ENCODE results near the gene OR2AK2. TPM values are rescaled to one million over a fixed set of nuclear protein-coding genes. Genes with fewer than 3 reads are reported as not detected.

OR2AK2 gene
- not detected in 2 replicates for total RNA-seq

GRCh38 chr1:247964933-247965332 is at the start of gene OR2AK2:
Gene OR2AK2, plus strand, starts transcription at chr1:247965233. Its CDS starts 144 bp downstream, at chr1:247965377.

DNA sequence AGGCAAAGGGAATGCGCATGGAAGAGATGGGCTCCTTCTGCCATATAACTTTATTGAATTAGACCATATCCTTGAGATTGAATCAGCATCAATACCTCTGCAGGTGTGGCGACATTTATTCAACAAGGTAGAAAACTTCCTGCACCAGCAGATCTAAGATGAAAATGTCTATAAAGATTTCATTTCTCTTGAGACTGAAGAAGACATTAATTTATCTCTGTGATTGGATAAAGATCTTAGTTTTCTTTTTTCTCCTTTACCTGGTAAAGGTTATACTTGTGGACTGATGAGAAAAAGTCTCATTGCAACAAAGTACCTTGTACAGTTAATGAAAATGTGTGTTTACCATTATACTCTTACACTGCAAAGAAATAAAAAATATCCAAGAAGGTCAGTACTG is 45.1 kb upstream of the OR2AK2 start, which contains the start of gene OR2T8:
Gene OR2T8, plus strand, starts transcription at position 301 of the 400 bp plus-strand sequence. CDS start 766 bp downstream, outside the sequence.

DNA sequence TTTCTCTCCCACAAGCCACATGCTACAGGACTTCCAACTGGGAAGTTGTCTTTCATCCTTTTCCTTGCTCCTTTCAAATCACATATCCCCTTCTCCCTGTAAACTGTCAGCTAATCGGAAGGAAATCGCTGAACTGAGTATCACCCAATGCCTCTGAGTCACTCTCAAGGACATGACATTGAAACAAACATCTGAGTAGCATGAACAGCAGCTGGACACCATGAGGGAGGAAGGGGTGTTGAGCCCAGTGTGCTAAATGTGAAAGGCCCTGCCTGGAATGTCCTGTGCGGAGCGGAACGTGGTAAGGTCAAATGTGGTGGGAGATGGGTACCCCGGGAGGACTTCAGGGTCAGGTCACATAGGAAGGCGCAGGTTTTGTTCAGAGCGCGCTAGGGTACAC is 40.2 kb upstream of the OR2AK2 start, which contains the start of gene OR2AJ1:
Gene OR2AJ1, plus strand, starts transcription at position 22 of the 400 bp plus-strand sequence. CDS start 8,880 bp downstream, outside the sequence.

DNA sequence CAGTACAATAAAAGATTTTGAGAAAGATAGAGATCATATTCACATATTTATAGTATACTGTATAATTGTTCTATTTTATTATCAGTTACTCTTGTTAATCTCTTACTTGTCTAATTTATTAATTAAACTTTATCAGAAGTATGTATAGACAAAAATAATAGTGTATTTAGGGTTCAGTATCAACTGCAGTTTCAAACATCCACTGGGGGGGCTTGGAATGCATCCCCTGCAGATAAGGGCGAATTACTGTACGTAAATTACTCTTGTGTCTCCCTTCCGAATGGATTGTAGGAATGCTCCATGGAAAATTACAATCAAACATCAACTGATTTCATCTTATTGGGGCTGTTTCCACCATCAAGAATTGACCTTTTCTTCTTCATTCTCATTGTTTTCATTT is 16.5 kb upstream of the OR2AK2 start, which contains the start of gene OR2L8:
Gene OR2L8, plus strand, starts transcription at position 301 of the 400 bp plus-strand sequence. Its CDS starts 0 bp downstream, at position 301.

GRCh38 chr1:248013229-248013710 is 48.2 kb downstream of the OR2AK2 start, which contains the start of gene OR2L5:
Gene OR2L5, plus strand, starts transcription at chr1:248013660. Its CDS starts 8,288 bp downstream, at chr1:248021948.

Other genes with a start within 250 kb of the OR2AK2 start
- not detected in 2 replicates for gene OR6F1, start 248.6 kb upstream of the OR2AK2 start, total RNA-seq
- not detected in 2 replicates for gene OR14K1, start 226.6 kb upstream of the OR2AK2 start, total RNA-seq
- gene OR14A2, start 217.1 kb upstream of the OR2AK2 start, total RNA-seq, result not detected in 2 replicates
- gene OR1C1, start 204.7 kb upstream of the OR2AK2 start, total RNA-seq, result not detected in 2 replicates
- gene OR14A16, start 141.1 kb upstream of the OR2AK2 start, total RNA-seq, result not detected in 2 replicates
- gene OR11L1, start 123.3 kb upstream of the OR2AK2 start, total RNA-seq, result not detected in 2 replicates
- 0.32 and 0.91 TPM in 2 replicates for gene TRIM58, start 108.0 kb upstream of the OR2AK2 start, total RNA-seq
- not detected in 2 replicates for gene OR2W3, start 69.6 kb upstream of the OR2AK2 start, total RNA-seq
- gene OR2T8, start 45.0 kb upstream of the OR2AK2 start, total RNA-seq, result not detected in 2 replicates
- gene OR2AJ1, start 40.3 kb upstream of the OR2AK2 start, total RNA-seq, result not detected in 2 replicates
- gene OR2L8, start 16.4 kb upstream of the OR2AK2 start, total RNA-seq, result under 0.01 and 0.30 TPM in 2 replicates
- not detected in 2 replicates for gene OR2L5, start 48.4 kb downstream of the OR2AK2 start, total RNA-seq
- not detected in 2 replicates for gene OR2L2, start 64.8 kb downstream of the OR2AK2 start, total RNA-seq
- under 0.01 TPM in 1 of 2 replicates, not detected in the other for gene OR2L3, start 81.6 kb downstream of the OR2AK2 start, total RNA-seq
- not detected in 2 replicates for gene OR2L13, start 130.0 kb downstream of the OR2AK2 start, total RNA-seq
- not detected in 2 replicates for gene OR2M5, start 179.9 kb downstream of the OR2AK2 start, total RNA-seq
- not detected in 2 replicates for gene OR2M2, start 209.6 kb downstream of the OR2AK2 start, total RNA-seq
- not detected in 2 replicates for gene OR2M3, start 232.0 kb downstream of the OR2AK2 start, total RNA-seq